Testis (tissue), 2 donors: ENCODE data around the gene ZCCHC14.

Source experiments
- CTCF ChIP-seq, 3 experiments: fragments of 450-650 bp in 2 of 3; fragments of 200-600 bp in 1 of 3; sonication (generic) in 1 of 3; IDR thresholded peaks; one replicate each; pipeline ENCODE4 v1.5.1; 2016 to 2019; ENCODE audit warnings: antibody characterized with exemption in 3 of 3, mild to moderate bottlenecking in 2 of 3, moderate library complexity in 1 of 3
- POLR2A ChIP-seq: fragments of 450-650 bp; IDR thresholded peaks from one replicate; pipeline ENCODE4 v1.6.1; 2017; ENCODE audit warnings: antibody characterized with exemption, mild to moderate bottlenecking, moderate library complexity

GRCh38 chr16:87372305-87372704 lies 120.5 kb downstream of the ZCCHC14 start:
- no peak for TF ChIP-seq CTCF (IDR thresholded peaks at IDR 0.05)
- TF ChIP-seq POLR2A, result no peak
